Measurements from ENCODE around the gene PPP2R2C.

GRCh38 chr4:6421397-6421796 lies 51.0 kb downstream of the PPP2R2C start:
- TF ChIP-seq EZH2 (IDR thresholded peaks at IDR 0.05; ENCODE audit: borderline replicate concordance, insufficient read depth, low read length, poor library complexity, severe bottlenecking) (no peak), TAF1 (IDR thresholded peaks at IDR 0.05; ENCODE audit: low read depth) (no peak), RAD21 (conservative IDR thresholded peaks at IDR 0.05) (no peak), CTCF (IDR thresholded peaks at IDR 0.05; ENCODE audit: poor library complexity, severe bottlenecking) (no peak), POLR2AphosphoS5 (IDR thresholded peaks at IDR 0.05) (no peak), EP300 (conservative IDR thresholded peaks at IDR 0.05; ENCODE audit: poor library complexity, severe bottlenecking) (no peak), SMC3 (conservative IDR thresholded peaks at IDR 0.05; ENCODE audit: poor library complexity) (no peak)
